ENCODE data around the gene CYP4B1. TPM values are rescaled to one million over a fixed set of nuclear protein-coding genes. Genes with fewer than 3 reads are reported as not detected.
A peak's percentile ranks its signal among the peaks of the same experiment; 100 is the strongest.

The CYP4B1 gene
- total RNA-seq, 1 experiment from 2014 or later: 3.5 TPM

DNA sequence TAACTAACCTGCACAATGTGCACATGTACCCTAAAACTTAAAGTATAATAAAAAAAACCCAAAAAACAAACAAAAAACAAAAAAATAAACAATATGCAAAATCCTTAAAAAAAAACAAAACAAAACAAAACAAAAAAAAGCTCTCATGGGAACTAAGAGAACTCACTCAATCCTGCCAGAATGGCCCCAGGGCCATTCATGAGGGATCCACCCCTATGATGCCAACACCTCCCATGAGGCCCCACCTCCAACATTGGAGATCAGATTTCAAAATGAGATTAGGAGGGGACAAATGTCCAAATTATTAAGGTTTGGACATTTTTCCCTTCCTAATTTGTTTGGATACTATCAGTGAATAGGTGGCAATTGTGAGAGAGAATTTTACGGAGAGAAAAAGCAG lies 10.2 kb downstream of the CYP4B1 start:
- ChIA-PET CTCF (no interaction called here), POLR2A (ENCODE audit: unreplicated experiment) (no interaction called here)
- BruUV-seq (replicated peaks): no TSS peak

DNA sequence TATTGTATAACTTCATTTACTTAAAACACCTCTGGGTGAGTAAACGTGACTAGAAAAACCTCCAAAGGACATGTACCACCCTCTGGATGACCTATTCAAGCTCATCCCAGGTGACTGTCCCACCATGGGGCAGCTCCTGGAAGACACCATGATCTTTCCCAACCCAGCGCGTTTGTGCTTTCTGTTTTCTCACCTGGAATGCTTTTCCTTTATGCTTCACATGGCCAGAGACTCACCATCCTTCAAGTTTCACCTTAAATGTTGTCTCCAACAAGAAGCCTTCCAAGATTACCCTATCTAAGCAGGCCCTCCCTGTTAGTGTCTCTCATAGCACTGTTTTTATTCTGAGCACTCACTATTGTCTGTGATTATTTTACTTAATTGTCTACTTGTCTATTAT lies 11.1 kb downstream of the CYP4B1 start:
- Histone ChIP-seq H3K4me3 (no peak overlapping the region), H2AFZ (no peak overlapping the region), H3K27me3 (ENCODE audit: insufficient read depth, low read depth) (no peaks in the 10 kb centered on the region), H3F3A (ENCODE audit: insufficient read depth, low read depth) (peaks cover 15% of the 10 kb centered on the region; the same call in 1 of the 2 replicates), H3K27ac (no peak overlapping the region), H3K4me1 (replicated peaks; ENCODE audit: insufficient read depth) (peaks cover 28% of the 10 kb centered on the region), H3K9me3 (ENCODE audit: insufficient read depth, low read depth) (peaks cover 6% of the 10 kb centered on the region; the same call in 1 of the 2 replicates), H3K9me2 (ENCODE audit: insufficient read depth) (no peaks in the 10 kb centered on the region), H3K79me2 (ENCODE audit: low read depth) (no peaks in the 10 kb centered on the region), H4K20me1 (ENCODE audit: insufficient read depth) (no peaks in the 10 kb centered on the region), H3K4me2 (no peak overlapping the region), H3K36me3 (ENCODE audit: low read depth) (no peaks in the 10 kb centered on the region)
- CTCF ChIA-PET: no interaction called here
- POLR2A ChIA-PET (ENCODE audit: unreplicated experiment): no interaction called here
- TF ChIP-seq EZH2 (IDR thresholded peaks at IDR 0.05; ENCODE audit: low read depth): no peak
- TF ChIP-seq, protein P1, sequence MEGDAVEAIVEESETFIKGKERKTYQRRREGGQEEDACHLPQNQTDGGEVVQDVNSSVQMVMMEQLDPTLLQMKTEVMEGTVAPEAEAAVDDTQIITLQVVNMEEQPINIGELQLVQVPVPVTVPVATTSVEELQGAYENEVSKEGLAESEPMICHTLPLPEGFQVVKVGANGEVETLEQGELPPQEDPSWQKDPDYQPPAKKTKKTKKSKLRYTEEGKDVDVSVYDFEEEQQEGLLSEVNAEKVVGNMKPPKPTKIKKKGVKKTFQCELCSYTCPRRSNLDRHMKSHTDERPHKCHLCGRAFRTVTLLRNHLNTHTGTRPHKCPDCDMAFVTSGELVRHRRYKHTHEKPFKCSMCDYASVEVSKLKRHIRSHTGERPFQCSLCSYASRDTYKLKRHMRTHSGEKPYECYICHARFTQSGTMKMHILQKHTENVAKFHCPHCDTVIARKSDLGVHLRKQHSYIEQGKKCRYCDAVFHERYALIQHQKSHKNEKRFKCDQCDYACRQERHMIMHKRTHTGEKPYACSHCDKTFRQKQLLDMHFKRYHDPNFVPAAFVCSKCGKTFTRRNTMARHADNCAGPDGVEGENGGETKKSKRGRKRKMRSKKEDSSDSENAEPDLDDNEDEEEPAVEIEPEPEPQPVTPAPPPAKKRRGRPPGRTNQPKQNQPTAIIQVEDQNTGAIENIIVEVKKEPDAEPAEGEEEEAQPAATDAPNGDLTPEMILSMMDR (conservative IDR thresholded peaks at IDR 0.05): no peak
- no peak for DNase-seq
- intact Hi-C loops (cut with micrococcal nuclease; ENCODE audit: unreplicated experiment): no loop called here
- BruUV-seq (replicated peaks): no TSS peak

More for the DNA sequence above, 10.2 kb downstream of the CYP4B1 start:
- Histone ChIP-seq H3K9me2 (ENCODE audit: insufficient read depth) (no peaks in the 10 kb centered on the region), H3F3A (ENCODE audit: insufficient read depth, low read depth) (peaks cover 20% of the 10 kb centered on the region; the same call in 1 of the 2 replicates), H3K27me3 (ENCODE audit: insufficient read depth, low read depth) (no peaks in the 10 kb centered on the region), H3K9me3 (ENCODE audit: insufficient read depth, low read depth) (peaks cover 6% of the 10 kb centered on the region; the same call in 1 of the 2 replicates), H3K4me3 (no peak overlapping the region), H3K4me1 (replicated peaks; ENCODE audit: insufficient read depth) (peaks cover 34% of the 10 kb centered on the region), H3K36me3 (ENCODE audit: low read depth) (no peaks in the 10 kb centered on the region), H3K4me2 (no peak overlapping the region), H4K20me1 (ENCODE audit: insufficient read depth) (no peaks in the 10 kb centered on the region), H3K27ac (no peak overlapping the region), H2AFZ (no peak overlapping the region), H3K79me2 (ENCODE audit: low read depth) (no peaks in the 10 kb centered on the region)
- intact Hi-C loops (cut with micrococcal nuclease; ENCODE audit: unreplicated experiment): no loop called here
- no peak for TF ChIP-seq EZH2 (IDR thresholded peaks at IDR 0.05; ENCODE audit: low read depth)
- TF ChIP-seq, protein P1 (conservative IDR thresholded peaks at IDR 0.05): no peak
- peak in 1 of 2 experiments; percentile 42 for DNase-seq

DNA sequence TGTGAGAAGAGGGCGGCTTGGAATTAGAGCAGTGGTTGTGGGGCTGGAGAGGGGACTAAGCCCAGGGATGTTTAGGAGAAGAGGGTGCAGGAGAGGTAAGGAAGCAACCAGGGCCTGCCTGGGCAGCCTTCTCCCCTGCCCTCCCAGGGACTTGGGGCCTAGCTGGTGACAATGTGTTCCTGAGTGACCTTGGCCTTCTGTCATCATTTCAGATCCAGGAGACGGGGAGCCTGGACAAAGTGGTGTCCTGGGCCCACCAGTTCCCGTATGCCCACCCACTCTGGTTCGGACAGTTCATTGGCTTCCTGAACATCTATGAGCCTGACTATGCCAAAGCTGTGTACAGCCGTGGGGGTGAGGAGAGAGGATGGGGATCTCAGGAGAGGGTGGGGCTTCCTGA lies 11.8 kb downstream of the CYP4B1 start:
- no peak overlapping the region for H3K27ac ChIP-seq
- H2AFZ ChIP-seq: no peak overlapping the region
- peaks cover 6% of the 10 kb centered on the region; the same call in 1 of the 2 replicates for H3K9me3 ChIP-seq (ENCODE audit: insufficient read depth, low read depth)
- H3F3A ChIP-seq (ENCODE audit: insufficient read depth, low read depth): peaks cover 9% of the 10 kb centered on the region; the same call in 1 of the 2 replicates
- H3K4me1 ChIP-seq (replicated peaks; ENCODE audit: insufficient read depth): peaks cover 21% of the 10 kb centered on the region
- ChIA-PET POLR2A (ENCODE audit: unreplicated experiment) (no interaction called here), CTCF (no interaction called here)
- no peak overlapping the region for H3K4me2 ChIP-seq
- no peak for DNase-seq
- BruUV-seq (replicated peaks): no TSS peak
- no peaks in the 10 kb centered on the region for H3K36me3 ChIP-seq (ENCODE audit: low read depth)
- H3K27me3 ChIP-seq (ENCODE audit: insufficient read depth, low read depth): no peaks in the 10 kb centered on the region
- H4K20me1 ChIP-seq (ENCODE audit: insufficient read depth): no peaks in the 10 kb centered on the region
- no peaks in the 10 kb centered on the region for H3K79me2 ChIP-seq (ENCODE audit: low read depth)
- no peak for TF ChIP-seq EZH2 (IDR thresholded peaks at IDR 0.05; ENCODE audit: low read depth)
- TF ChIP-seq, protein P1 (conservative IDR thresholded peaks at IDR 0.05): no peak
- intact Hi-C loops (cut with micrococcal nuclease; ENCODE audit: unreplicated experiment): no loop called here
- H3K9me2 ChIP-seq (ENCODE audit: insufficient read depth): no peaks in the 10 kb centered on the region
- H3K4me3 ChIP-seq: no peak overlapping the region

Measured in PC-9 (cell line).